A375 (cell line): Measurements from ENCODE around the gene KRTAP6-1. TPM values are rescaled to one million over a fixed set of nuclear protein-coding genes. Genes with fewer than 3 reads are reported as not detected.

Experiments
- small RNA-seq: library from RNA; depleted of rRNA; stranded (forward); fragments of <200 nt; gene quantifications from one replicate; pipeline ENCODE3, GENCODE V24; 2014
- total RNA-seq: library from RNA; depleted of rRNA; stranded (reverse); fragments of >200 nt; shearing (Covaris generic); gene quantifications from 2 replicates; pipeline ENCODE4 v1.2.3, GENCODE V29; 2014; rRNA removed

KRTAP6-1 gene, protein sequence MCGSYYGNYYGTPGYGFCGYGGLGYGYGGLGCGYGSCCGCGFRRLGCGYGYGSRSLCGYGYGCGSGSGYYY
- total RNA-seq: not detected in 2 replicates

DNA sequence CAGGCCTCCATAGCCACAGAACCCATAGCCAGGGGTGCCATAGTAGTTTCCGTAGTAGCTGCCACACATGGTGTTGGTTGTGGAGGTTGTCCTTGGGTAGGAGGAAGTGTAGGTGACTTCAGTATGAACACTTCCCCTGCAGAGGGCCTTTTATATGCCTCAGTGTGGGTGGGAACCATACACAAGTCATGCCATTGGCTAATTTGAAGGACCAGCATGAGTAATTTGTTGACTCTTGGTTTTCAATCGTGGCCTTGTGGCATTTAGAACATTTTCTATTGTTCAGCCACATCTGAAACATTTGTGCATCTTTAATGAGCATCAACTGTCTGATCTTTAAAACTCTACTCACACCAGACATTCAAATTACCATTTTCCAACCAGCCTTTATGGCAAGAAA, at the start of gene KRTAP6-1:
Gene KRTAP6-1 (minus strand): TSS at position 95 of the 400 bp plus-strand sequence. CDS start 26 bp downstream, at position 69.

DNA sequence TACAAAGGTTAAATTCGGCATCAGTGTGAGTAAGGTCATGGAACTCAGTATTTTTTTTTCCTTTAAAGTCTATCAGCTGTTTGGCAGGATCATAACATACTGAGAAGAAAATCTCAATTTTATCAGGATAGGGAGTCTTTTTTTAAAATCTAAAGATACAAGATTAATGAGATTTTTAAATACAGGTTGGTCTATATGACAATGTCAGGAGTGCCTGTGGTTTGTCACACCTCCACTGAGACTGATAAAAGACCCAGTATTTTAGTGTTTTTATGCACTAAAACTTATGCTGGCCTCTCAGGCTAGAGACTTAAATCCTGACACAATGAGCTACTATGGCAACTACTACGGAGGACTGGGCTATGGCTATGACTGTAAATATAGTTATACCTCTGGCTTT, 28.8 kb upstream of the KRTAP6-1 start, which contains the start of gene KRTAP20-3:
Gene KRTAP20-3 (plus strand): TSS at position 301 of the 400 bp plus-strand sequence.

DNA sequence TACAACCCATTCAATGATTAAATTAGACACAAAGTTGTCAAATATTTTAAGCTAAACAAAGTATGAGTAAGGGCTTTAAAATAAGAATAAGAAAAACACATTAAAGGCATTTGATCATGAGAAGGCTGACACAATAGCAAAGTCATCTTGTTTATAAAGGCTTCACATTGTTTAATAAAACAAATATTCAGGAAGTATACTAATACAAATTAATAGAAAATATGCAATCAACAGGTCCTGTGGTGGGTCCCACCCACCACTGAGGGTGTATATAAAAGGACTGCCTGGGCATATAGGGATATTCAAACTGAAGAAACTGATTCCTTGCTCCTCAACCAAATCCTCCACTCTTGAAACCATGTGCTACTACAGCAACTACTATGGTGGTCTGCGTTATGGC, 21.2 kb upstream of the KRTAP6-1 start, which contains the start of gene KRTAP20-2:
Gene KRTAP20-2 (plus strand): TSS at position 301 of the 400 bp plus-strand sequence. CDS start 58 bp downstream, at position 359.

DNA sequence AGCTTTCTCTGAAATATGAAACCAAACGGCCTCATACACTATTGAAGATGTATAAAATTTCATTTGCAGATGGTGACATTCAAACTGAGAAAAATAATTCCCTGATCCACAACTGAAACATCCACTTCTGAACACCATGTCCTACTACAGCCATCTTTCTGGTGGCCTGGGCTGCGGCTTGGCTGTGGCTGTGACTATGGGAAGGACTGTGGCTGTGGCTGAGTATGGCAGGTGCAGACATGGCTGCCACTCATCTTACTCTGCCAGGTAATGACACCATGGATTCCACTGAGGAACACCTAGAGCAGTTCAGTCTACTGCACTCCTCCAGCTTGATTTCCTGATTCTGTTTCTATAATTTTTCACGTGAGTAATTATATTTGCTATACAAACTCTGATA, 6.8 kb upstream of the KRTAP6-1 start, which contains the start of gene KRTAP20-4:
Gene KRTAP20-4 (plus strand): TSS at position 106 of the 400 bp plus-strand sequence.

DNA sequence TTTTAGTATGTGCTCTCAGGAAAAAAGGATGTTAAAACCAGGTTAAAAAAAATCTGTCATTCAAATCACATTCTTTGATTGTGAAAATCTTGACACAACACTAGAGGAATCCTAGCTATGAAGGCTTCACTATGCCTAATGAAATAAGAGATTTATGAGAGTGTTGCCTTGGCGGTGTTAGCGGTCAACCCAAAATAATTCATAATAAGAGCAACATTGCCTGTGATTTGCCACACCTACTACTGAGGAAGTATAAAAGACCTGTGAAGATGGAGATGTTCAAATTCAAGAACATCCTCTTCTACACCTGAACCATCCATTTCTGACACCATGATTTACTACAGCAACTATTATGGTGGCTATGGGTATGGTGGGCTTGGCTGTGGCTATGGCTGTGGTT, 2.4 kb upstream of the KRTAP6-1 start, which contains the start of gene KRTAP20-1:
Gene KRTAP20-1 (plus strand): TSS at position 301 of the 400 bp plus-strand sequence. CDS start 30 bp downstream, at position 331.

DNA sequence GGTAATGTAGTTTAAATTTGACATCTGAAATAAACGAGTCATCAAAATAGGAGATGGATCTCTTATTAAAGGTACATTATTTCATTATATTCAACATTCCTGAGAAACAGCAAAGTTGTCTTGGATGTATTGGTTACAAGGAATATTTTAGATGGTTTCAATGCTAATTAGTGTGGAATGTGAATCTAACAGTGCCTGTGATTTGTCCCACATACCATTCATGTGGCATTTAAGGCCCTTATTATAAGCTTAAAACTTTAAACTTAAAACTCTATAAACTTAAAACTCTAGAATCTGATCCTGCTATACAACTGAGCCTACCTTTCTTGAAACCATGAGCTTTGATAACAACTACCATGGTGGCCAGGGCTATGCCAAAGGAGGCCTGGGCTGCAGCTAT, 12.9 kb downstream of the KRTAP6-1 start, which contains the start of gene KRTAP22-1:
Gene KRTAP22-1 (plus strand): TSS at position 301 of the 400 bp plus-strand sequence.

DNA sequence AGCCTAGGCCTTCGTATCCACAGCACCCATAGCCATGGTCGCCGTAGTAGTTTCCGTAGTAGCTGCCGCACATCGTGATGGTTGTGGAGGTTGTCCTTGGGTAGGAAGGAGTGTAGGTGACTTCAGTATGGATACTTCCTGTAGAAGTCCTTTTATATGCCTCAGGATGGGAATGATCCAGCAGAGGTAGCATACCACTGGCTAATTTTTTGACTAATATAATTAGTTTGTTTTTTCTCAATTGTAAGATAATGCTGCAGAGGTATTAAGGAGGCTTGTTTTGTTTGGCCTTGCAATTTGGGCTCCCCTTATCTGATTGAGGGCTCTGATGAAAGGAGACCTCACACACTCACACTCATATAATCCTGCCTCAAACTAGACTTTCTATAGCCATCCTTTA, 14.9 kb downstream of the KRTAP6-1 start, which contains the start of gene KRTAP6-2:
Gene KRTAP6-2 (minus strand): TSS at position 101 of the 400 bp plus-strand sequence. CDS start 28 bp downstream, at position 73.

DNA sequence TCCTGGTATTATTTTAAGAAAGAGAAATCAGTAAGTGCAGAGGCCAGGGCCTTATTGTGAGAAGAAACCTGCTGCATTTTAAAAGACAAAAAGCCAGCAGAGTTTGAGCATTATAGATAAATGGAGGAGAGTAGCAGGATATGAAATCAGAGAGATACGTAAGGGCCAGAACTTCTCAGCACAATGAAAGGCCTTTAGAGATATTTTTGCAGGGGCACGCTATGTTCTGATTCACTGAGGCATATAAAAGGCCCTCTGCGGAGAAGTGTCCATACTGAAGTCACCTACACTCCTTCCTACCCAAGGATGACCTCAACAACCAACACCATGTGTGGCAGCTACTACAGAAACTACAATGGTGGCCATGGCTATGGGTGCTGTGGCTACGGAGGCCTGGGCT, 21.6 kb downstream of the KRTAP6-1 start, which contains the start of gene KRTAP6-3:
Gene KRTAP6-3 (plus strand): TSS at position 301 of the 400 bp plus-strand sequence. CDS start 6 bp downstream, at position 307.

DNA sequence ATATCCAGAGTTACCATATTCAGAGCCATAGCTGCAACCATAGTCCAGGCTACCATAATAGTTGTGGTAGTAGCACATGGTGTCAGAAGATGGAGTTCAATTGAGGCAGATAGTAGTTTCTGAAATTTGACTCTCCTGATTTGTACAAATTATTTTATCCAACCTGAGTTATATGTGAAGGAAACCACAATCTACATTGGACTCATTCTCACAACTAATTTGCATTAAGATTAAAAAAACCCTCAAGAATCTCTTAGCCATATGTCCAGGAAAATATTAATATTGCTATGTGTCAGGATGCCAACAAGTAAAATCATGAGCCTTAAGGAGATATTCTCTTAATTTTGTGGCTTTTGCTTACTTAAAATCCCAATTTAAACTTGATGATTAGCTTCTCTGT, 23.4 kb downstream of the KRTAP6-1 start, which contains the start of gene KRTAP22-2:
Gene KRTAP22-2 (minus strand): TSS at position 101 of the 400 bp plus-strand sequence.

Small RNA genes lying within 50 kb of the gene (small RNA-seq; reads per million reads assigned to genes)
- not detected for gene KRTAP20-1
- not detected for gene KRTAP20-3
- not detected for gene KRTAP20-4
- gene KRTAP22-1: not detected
- not detected for gene KRTAP22-2

Other genes starting within 250 kb of the KRTAP6-1 start
- not detected in 2 replicates for gene KRTAP13-2, start 241.7 kb downstream of the KRTAP6-1 start, total RNA-seq
- gene KRTAP13-1, start 217.9 kb downstream of the KRTAP6-1 start, total RNA-seq: not detected in 2 replicates
- gene KRTAP13-3, start 188.0 kb downstream of the KRTAP6-1 start, total RNA-seq: not detected in 2 replicates
- not detected in 2 replicates for gene KRTAP13-4, start 183.7 kb downstream of the KRTAP6-1 start, total RNA-seq
- gene KRTAP15-1, start 173.7 kb downstream of the KRTAP6-1 start, total RNA-seq: not detected in 2 replicates
- gene KRTAP19-1, start 133.6 kb downstream of the KRTAP6-1 start, total RNA-seq: not detected in 2 replicates
- gene KRTAP19-2, start 126.5 kb downstream of the KRTAP6-1 start, total RNA-seq: not detected in 2 replicates
- not detected in 2 replicates for gene KRTAP19-3, start 121.9 kb downstream of the KRTAP6-1 start, total RNA-seq
- not detected in 2 replicates for gene KRTAP19-4, start 116.8 kb downstream of the KRTAP6-1 start, total RNA-seq
- not detected in 2 replicates for gene KRTAP19-5, start 111.8 kb downstream of the KRTAP6-1 start, total RNA-seq
- not detected in 2 replicates for gene KRTAP19-6, start 72.1 kb downstream of the KRTAP6-1 start, total RNA-seq
- gene KRTAP19-7, start 52.6 kb downstream of the KRTAP6-1 start, total RNA-seq: not detected in 2 replicates
- gene KRTAP22-2, start 23.5 kb downstream of the KRTAP6-1 start, total RNA-seq: not detected in 2 replicates
- gene KRTAP6-3, start 21.5 kb downstream of the KRTAP6-1 start, total RNA-seq: not detected in 2 replicates
- gene KRTAP6-2, start 15.0 kb downstream of the KRTAP6-1 start, total RNA-seq: not detected in 2 replicates
- not detected in 2 replicates for gene KRTAP22-1, start 12.8 kb downstream of the KRTAP6-1 start, total RNA-seq
- not detected in 2 replicates for gene KRTAP20-1, start 2.5 kb upstream of the KRTAP6-1 start, total RNA-seq
- not detected in 2 replicates for gene KRTAP20-4, start 6.7 kb upstream of the KRTAP6-1 start, total RNA-seq
- 1.5 TPM in 1 of 2 replicates, not detected in the other for gene KRTAP20-2, start 21.3 kb upstream of the KRTAP6-1 start, total RNA-seq
- not detected in 2 replicates for gene KRTAP20-3, start 28.9 kb upstream of the KRTAP6-1 start, total RNA-seq
- not detected in 2 replicates for gene KRTAP21-3, start 104.8 kb upstream of the KRTAP6-1 start, total RNA-seq
- not detected in 2 replicates for gene KRTAP21-2, start 133.3 kb upstream of the KRTAP6-1 start, total RNA-seq
- not detected in 2 replicates for gene KRTAP21-1, start 141.5 kb upstream of the KRTAP6-1 start, total RNA-seq
- gene KRTAP8-1, start 199.3 kb upstream of the KRTAP6-1 start, total RNA-seq: not detected in 2 replicates
- not detected in 2 replicates for gene KRTAP7-1, start 215.8 kb upstream of the KRTAP6-1 start, total RNA-seq